GM19035 (cell line): ENCODE measurements around the gene BTK.
"Not testable (repeated sequence)": the region's sequence is repeated elsewhere in the genome, so short reads cannot be mapped to it uniquely, and the experiment has no call there.

ENCODE experiments used
- ATAC-seq: cut with Tn5 transposase; IDR thresholded peaks from one replicate; pipeline ENCODE4 v1.9.1; 2021; ENCODE audit not compliant: unreplicated experiment

BTK gene

DNA sequence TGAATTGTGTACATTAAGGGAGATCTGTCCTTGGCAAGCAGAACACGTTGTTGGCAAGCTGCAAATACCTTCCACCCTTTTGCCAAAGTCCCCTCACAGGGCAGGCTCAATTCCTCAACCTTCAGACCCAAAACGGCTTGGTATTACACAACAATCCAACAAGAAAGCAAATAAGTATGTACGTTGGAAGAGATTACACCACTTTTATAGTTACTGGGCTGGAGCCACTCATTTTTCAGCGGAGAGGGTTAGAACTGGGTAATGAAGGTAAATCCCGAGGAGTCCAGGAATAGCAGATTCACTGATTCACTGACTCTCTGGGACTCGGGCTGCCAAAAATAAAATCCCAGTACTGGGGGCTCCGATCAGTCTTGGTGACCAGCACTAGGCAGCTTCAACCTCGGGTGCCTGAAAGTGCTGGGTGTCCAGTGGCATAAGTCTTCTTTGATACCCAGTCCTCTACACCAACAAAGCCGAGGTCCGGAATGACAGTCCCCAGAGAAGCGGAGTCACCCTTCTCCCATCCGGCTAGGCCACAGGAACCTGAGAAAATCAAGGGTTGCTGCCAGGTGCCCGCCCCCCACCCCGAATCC lies 38.0 kb downstream of the BTK start:
- ATAC-seq = peak; percentile 19

DNA sequence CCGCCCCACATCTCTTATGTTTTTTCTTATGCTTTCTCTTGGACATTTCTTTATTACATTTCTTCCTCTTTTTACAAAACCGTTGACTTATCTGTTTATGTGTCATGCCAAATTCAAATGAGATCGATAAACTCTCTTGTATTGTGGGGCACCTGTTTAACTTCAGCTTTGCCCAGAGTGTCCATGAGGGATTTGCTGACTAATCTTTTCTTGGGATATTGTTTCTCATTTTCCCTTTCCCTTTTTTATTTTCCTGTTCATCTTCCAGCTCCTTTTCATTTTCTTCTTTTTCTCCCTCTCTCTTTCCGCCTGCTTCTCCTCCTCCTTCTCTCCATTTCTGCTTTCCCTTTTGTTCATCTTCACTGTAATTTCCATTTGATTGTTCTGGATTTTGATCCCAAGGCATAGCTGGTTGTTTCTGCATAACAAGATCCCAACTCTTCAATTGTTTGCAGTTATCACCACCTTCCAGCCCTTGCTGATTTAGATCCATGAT lies 48.2 kb downstream of the BTK start:
- no peak for ATAC-seq

DNA sequence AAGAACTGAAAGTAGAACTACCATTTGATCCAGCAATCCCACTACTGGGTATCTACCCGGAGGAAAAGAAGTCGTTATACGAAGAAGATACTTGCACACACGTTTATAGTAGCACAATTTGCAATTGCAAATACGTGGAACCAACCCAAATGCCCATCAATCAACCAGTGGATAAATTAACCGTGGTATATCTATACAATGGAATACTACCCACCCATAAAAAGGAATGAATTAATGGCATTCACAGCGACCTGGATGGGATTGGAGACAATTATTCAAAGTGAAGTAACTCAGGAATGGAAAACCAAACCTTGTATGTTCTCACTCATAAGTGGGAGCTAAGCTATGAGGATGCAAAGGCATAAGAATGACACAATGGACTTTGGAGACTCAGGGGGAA lies 51.7 kb downstream of the BTK start:
- ATAC-seq = not testable (repeated sequence)

DNA sequence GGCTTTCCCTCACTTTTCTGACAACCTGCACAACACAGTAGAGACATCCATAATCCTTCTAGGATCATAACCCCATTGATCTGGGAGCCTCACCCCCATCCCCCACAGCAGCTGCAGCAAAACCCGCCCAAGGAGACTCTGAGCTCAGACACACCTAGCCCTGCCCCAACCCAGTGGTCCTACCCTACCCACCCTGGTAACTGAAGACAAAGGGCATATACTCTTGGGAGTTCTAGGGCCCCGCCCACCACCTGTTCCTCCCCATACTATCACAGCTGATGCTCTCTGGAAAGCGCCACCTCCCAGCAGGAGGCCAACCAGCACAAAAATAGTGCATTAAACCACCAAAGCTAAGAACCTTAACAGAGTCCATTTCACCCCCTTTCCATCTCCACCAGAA lies 59.4 kb downstream of the BTK start:
- ATAC-seq = not testable (repeated sequence)

DNA sequence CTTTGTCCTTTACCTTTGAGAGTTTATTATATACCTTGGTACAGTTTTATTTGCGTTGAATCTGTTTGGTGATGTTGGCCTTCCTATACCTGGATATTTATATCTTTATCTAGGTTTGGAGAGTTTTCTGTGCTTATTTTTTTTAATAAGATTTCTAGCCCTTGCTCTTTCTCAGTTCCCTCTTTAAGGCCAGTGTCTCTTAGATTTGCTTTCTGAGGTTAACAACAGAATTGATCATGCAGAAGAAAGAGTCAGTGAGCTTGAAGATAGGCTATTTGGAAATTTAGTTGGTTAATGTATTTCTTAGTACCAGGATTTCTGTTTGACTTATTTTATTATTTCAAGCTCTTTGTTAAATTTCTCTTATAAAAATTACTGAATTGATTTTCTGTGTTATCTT lies 82.2 kb downstream of the BTK start:
- no peak for ATAC-seq
